Testis (tissue), 3 donors: ENCODE measurements around the gene CCNY. TPM values are rescaled to one million over a fixed set of nuclear protein-coding genes. Genes with fewer than 3 reads are reported as not detected.

ENCODE experiments used
- DNase-seq: peaks from one replicate; pipeline ENCODE4 v3.0.0-alpha.2; 2019
- H3K27ac ChIP-seq, 2 donors: fragments of 200-600 bp; sonication (generic); one replicate each; pipeline ENCODE4 v1.5.1; 2019
- H3K27me3 ChIP-seq: fragments of 200-600 bp; sonication (generic); one replicate; pipeline ENCODE4 v1.5.1; 2019
- H3K36me3 ChIP-seq: fragments of 200-600 bp; sonication (generic); one replicate; pipeline ENCODE4 v1.5.1; 2017; ENCODE audit warnings: low read depth; ENCODE audit errors: missing control alignments
- H3K4me1 ChIP-seq: fragments of 200-600 bp; sonication (generic); one replicate; pipeline ENCODE4 v1.5.1; 2019
- H3K4me3 ChIP-seq, 2 donors: fragments of 200-600 bp; sonication (generic); one replicate each; pipeline ENCODE4 v1.5.1; 2017 to 2019
- H3K9me3 ChIP-seq: fragments of 200-600 bp; sonication (generic); one replicate; pipeline ENCODE4 v1.5.1; 2017
- POLR2A ChIP-seq: fragments of 450-650 bp; IDR thresholded peaks from one replicate; pipeline ENCODE4 v1.6.1; 2017; ENCODE audit warnings: antibody characterized with exemption, mild to moderate bottlenecking, moderate library complexity
- WGBS, 2 donors: methylation state at CpG; one replicate each; pipeline ENCODE4 v1.1.5; 2018; 5-methylcytosine and 5-hydroxymethylcytosine counted together
- intact Hi-C: fragments of 100-400 bp; cut with DNase I; formaldehyde crosslinking; loops from one replicate; pipeline ENCODE4 v1.15.1; 2023; ENCODE audit warnings: low total_unique reads
- polyA plus RNA-seq: library from polyadenylated mRNA; stranded (reverse); fragments of 350-450 nt; fragmentation: Illumina TruSeq; extraction: RNeasy Lipid Tissue Mini Kit (QIAGEN cat#74804); gene quantifications from one replicate; pipeline ENCODE4 v1.2.3, GENCODE V29; 2014; ENCODE audit warnings: low read depth, low replicate concordance; ENCODE audit not compliant: insufficient read depth
- total RNA-seq, 2 donors: library from RNA; depleted of rRNA; stranded (reverse); fragments of >200 nt; gene quantifications; one replicate each; pipeline ENCODE4 v1.2.3, GENCODE V29; 2016
- TF ChIP-seq, protein P1 (sequence below), 3 experiments: fragments of 450-650 bp in 2 of 3; fragments of 200-600 bp in 1 of 3; sonication (generic) in 1 of 3; IDR thresholded peaks; one replicate each; pipeline ENCODE4 v1.5.1; 2016 to 2019; ENCODE audit warnings: antibody characterized with exemption in 3 of 3, mild to moderate bottlenecking in 2 of 3, moderate library complexity in 1 of 3

CCNY gene
- total and polyA plus RNA-seq, 3 donors from 2014 or later, result 103 to 380 (median 132) TPM

DNA sequence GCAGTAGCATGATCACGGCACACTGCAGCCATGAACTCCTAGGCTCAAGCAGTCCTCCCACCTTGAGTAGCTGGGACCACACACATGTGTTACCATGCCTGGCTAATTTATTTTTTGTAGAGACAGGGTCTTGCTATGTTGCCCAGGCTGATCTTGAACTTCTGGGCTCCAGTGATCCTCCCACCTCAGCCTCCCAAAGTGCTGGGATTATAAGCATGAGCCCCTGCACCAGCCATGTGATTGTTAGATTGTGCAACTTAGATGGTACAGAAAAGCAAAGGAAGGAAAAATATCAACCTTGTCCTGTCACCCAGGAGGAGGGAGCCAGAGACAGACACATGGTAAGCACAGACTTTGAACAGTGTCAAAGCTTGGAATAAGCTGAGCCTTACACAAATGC lies 73.5 kb downstream of the CCNY start:
- no peak for DNase-seq
- Histone ChIP-seq H3K27me3 (no peaks in the 10 kb centered on the region), H3K4me1 (peaks cover 16% of the 10 kb centered on the region), H3K4me3 (no peak overlapping the region), H3K27ac (no peak overlapping the region), H3K36me3 (no peaks in the 10 kb centered on the region), H3K9me3 (no peaks in the 10 kb centered on the region)
- intact Hi-C loops, result loop anchor here (10.0 kb wide), 1 partner anchor 85 kb away; no protein-coding TSS in a partner anchor
- TF ChIP-seq, protein P1, sequence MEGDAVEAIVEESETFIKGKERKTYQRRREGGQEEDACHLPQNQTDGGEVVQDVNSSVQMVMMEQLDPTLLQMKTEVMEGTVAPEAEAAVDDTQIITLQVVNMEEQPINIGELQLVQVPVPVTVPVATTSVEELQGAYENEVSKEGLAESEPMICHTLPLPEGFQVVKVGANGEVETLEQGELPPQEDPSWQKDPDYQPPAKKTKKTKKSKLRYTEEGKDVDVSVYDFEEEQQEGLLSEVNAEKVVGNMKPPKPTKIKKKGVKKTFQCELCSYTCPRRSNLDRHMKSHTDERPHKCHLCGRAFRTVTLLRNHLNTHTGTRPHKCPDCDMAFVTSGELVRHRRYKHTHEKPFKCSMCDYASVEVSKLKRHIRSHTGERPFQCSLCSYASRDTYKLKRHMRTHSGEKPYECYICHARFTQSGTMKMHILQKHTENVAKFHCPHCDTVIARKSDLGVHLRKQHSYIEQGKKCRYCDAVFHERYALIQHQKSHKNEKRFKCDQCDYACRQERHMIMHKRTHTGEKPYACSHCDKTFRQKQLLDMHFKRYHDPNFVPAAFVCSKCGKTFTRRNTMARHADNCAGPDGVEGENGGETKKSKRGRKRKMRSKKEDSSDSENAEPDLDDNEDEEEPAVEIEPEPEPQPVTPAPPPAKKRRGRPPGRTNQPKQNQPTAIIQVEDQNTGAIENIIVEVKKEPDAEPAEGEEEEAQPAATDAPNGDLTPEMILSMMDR (IDR thresholded peaks at IDR 0.05), result no peak
- no peak for TF ChIP-seq POLR2A
- 79 to 97% methylated on average over 1 of the region's 1 CpG for WGBS, 2 donors

GRCh38 chr10:35412003-35412723 lies 75.9 kb downstream of the CCNY start:
- TF ChIP-seq, protein P1 (IDR thresholded peaks at IDR 0.05), result no peak
- no peak for TF ChIP-seq POLR2A
- Histone ChIP-seq H3K27ac (no peak overlapping the region), H3K4me3 (no peak overlapping the region), H3K9me3 (no peaks in the 10 kb centered on the region), H3K36me3 (no peaks in the 10 kb centered on the region), H3K4me1 (peaks cover 16% of the 10 kb centered on the region), H3K27me3 (no peaks in the 10 kb centered on the region)
- WGBS, 2 donors, result 80 to 87% methylated on average over 4 of the region's 4 CpGs
- intact Hi-C loops, result no loop called here
- no peak for DNase-seq

GRCh38 chr10:35412900-35413491 lies 76.7 kb downstream of the CCNY start:
- no peak for DNase-seq
- no peak overlapping the region for H3K4me3 ChIP-seq
- 73 to 83% methylated on average over 4 of the region's 4 CpGs for WGBS, 2 donors
- intact Hi-C loops, result no loop called here
- H3K36me3 ChIP-seq, result no peaks in the 10 kb centered on the region
- no peak overlapping the region for H3K27ac ChIP-seq
- TF ChIP-seq, protein P1 (IDR thresholded peaks at IDR 0.05), result no peak
- no peak for TF ChIP-seq POLR2A
- no peaks in the 10 kb centered on the region for H3K9me3 ChIP-seq
- H3K27me3 ChIP-seq, result no peaks in the 10 kb centered on the region
- H3K4me1 ChIP-seq, result peaks cover 16% of the 10 kb centered on the region

DNA sequence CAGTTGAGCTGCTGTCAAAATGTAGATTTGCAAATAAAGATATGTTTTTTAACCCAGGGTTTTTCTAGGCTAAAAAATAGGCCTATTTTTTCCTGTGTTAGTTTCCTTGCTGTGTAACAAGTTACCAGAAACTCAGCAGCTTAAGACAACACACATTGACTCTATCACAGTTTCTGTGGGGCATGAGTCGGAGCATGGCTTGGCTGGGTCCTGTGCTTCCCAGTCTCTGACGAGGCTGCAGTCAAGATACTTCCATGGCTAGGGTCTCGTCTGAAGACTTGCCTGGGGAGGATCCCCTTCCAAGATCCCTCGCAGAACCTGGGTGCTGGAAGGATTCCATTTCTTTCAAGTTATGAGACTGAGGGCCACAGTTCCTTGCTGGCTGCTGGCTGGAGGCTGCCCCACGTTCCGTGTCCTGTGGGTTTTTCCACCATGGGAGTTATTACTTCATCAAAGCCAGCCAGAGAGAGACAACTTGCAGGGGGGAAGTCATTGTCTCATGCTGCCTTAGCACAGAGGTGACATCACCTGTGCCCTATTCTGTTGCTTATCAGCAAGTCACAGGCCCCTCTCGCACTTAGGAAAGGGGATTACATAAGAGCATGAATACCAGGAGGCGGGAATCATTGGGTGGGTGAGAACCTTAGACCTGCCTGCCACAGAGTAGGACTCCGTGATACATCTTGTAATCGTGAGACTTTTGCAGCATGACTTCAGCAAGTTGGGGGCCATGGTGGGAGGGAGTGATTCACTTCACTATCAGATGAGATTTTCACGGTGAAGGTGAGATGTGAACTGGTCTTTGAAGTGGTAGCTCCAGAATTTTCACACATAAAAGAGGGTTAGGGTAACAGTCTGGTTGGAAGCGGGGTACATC lies 77.9 kb downstream of the CCNY start:
- TF ChIP-seq, protein P1 (IDR thresholded peaks at IDR 0.05), result no peak
- TF ChIP-seq POLR2A, result no peak
- Histone ChIP-seq H3K36me3 (no peaks in the 10 kb centered on the region), H3K4me3 (no peak overlapping the region), H3K4me1 (peaks cover 16% of the 10 kb centered on the region), H3K27me3 (no peaks in the 10 kb centered on the region), H3K27ac (no peak overlapping the region), H3K9me3 (no peaks in the 10 kb centered on the region)
- no peak for DNase-seq
- 87 to 93% methylated on average over 12 of the region's 12 CpGs for WGBS, 2 donors
- intact Hi-C loops, result no loop called here
